WTC11 (cell line): ENCODE results near the gene DMD. TPM values are rescaled to one million over a fixed set of nuclear protein-coding genes. Genes with fewer than 3 reads are reported as not detected.

Experiments
- ATAC-seq: fragments of 200-7000 bp; cut with Tn5 transposase; 2 replicates; pipeline ENCODE4 v1.10.0; 2021; ENCODE audit warnings: mild to moderate bottlenecking, moderate library complexity
- CTCF ChIA-PET: fragments of 300-600 bp; sonication (Branson Sonifier 250); formaldehyde crosslinking; loops from one replicate; lab custom pipeline; 2021; ENCODE audit warnings: antibody characterized with exemption; lab: Charles Lee
- POLR2A ChIA-PET: fragments of 350-600 bp; sonication (Branson Sonifier 250); formaldehyde crosslinking; loops from one replicate; lab custom pipeline; 2021; ENCODE audit warnings: antibody characterized with exemption; lab: Charles Lee
- DNase-seq: peaks from one replicate; pipeline ENCODE4 v3.0.0; 2021; ENCODE audit warnings: low spot score
- H3K27ac Mint-ChIP-seq: 2 replicates; pipeline ENCODE4 v1.8.0; 2021; ENCODE audit warnings: mixed read lengths
- H3K27me3 Mint-ChIP-seq: 2 replicates; pipeline ENCODE4 v1.8.0; 2021; ENCODE audit warnings: low read depth, mild to moderate bottlenecking, moderate library complexity, mixed read lengths
- H3K36me3 Mint-ChIP-seq: 2 replicates; pipeline ENCODE4 v1.8.0; 2021; ENCODE audit warnings: mixed read lengths
- H3K4me1 Mint-ChIP-seq: 2 replicates; pipeline ENCODE4 v1.8.0; 2022; ENCODE audit warnings: mixed read lengths
- H3K4me3 Mint-ChIP-seq: 2 replicates; pipeline ENCODE4 v1.8.0; 2021; ENCODE audit warnings: mild to moderate bottlenecking, moderate library complexity, mixed read lengths
- H3K9me3 Mint-ChIP-seq: 2 replicates; pipeline ENCODE4 v1.8.0; 2021; ENCODE audit warnings: mixed read lengths
- EMX1 ChIP-seq: fragments of 250-450 bp; sonication (Bioruptor Pico); IDR thresholded peaks from 2 replicates; pipeline ENCODE4 v1.8.0; 2021; ENCODE audit warnings: mild to moderate bottlenecking
- ETV6 ChIP-seq: sonication (generic); formaldehyde crosslinking; IDR thresholded peaks from 2 replicates; pipeline ENCODE4 v1.8.1; 2022; ENCODE audit warnings: mild to moderate bottlenecking, missing genetic modification reagents
- FOXK1 ChIP-seq: sonication (generic); formaldehyde crosslinking; IDR thresholded peaks from 2 replicates; pipeline ENCODE4 v1.8.0; 2022; ENCODE audit warnings: mild to moderate bottlenecking, moderate library complexity, missing genetic modification reagents
- JAZF1 ChIP-seq: fragments of 250-450 bp; sonication (Bioruptor Pico); IDR thresholded peaks from 2 replicates; pipeline ENCODE4 v1.9.0; 2021; ENCODE audit warnings: moderate library complexity, mild to moderate bottlenecking, inconsistent platforms
- JUN ChIP-seq: sonication (generic); formaldehyde crosslinking; IDR thresholded peaks from 2 replicates; pipeline ENCODE4 v1.8.0; 2023; ENCODE audit warnings: mild to moderate bottlenecking, missing genetic modification reagents
- MXD4 ChIP-seq: fragments of 250-450 bp; sonication (Bioruptor Pico); IDR thresholded peaks from 2 replicates; pipeline ENCODE4 v1.8.0; 2021; ENCODE audit warnings: mild to moderate bottlenecking, moderate library complexity, borderline replicate concordance
- NR1H2 ChIP-seq: sonication (generic); formaldehyde crosslinking; IDR thresholded peaks from 2 replicates; pipeline ENCODE4 v1.9.0; 2021; ENCODE audit warnings: mild to moderate bottlenecking, moderate library complexity, missing genetic modification reagents
- NR2C2 ChIP-seq: sonication (generic); formaldehyde crosslinking; IDR thresholded peaks from 2 replicates; pipeline ENCODE4 v1.8.0; 2022; ENCODE audit warnings: mild to moderate bottlenecking, missing genetic modification reagents
- PRRX2 ChIP-seq: fragments of 250-450 bp; sonication (Bioruptor Pico); IDR thresholded peaks from 2 replicates; pipeline ENCODE4 v1.8.0; 2021; ENCODE audit warnings: mild to moderate bottlenecking
- RORB ChIP-seq: fragments of 250-450 bp; sonication (Bioruptor Pico); IDR thresholded peaks from 2 replicates; pipeline ENCODE4 v1.9.0; 2021; ENCODE audit warnings: mild to moderate bottlenecking
- SMAD3 ChIP-seq: sonication (generic); formaldehyde crosslinking; IDR thresholded peaks from 2 replicates; pipeline ENCODE4 v1.8.0; 2022; ENCODE audit warnings: missing genetic modification reagents, mild to moderate bottlenecking, borderline replicate concordance
- SOX15 ChIP-seq: fragments of 250-450 bp; sonication (Bioruptor Pico); IDR thresholded peaks from 2 replicates; pipeline ENCODE4 v1.9.0; 2021; ENCODE audit warnings: mild to moderate bottlenecking
- TEAD4 ChIP-seq: sonication (generic); formaldehyde crosslinking; IDR thresholded peaks from 2 replicates; pipeline ENCODE4 v1.8.0; 2022; ENCODE audit warnings: mild to moderate bottlenecking, missing genetic modification reagents
- ZBTB21 ChIP-seq: sonication (generic); formaldehyde crosslinking; IDR thresholded peaks from 2 replicates; pipeline ENCODE4 v1.8.1; 2023; ENCODE audit warnings: mild to moderate bottlenecking, missing genetic modification reagents, borderline replicate concordance
- ZNF671 ChIP-seq: fragments of 250-450 bp; sonication (Bioruptor Pico); IDR thresholded peaks from 2 replicates; pipeline ENCODE4 v1.8.0; 2021; ENCODE audit warnings: mild to moderate bottlenecking
- total RNA-seq: library from RNA; stranded (reverse); gene quantifications from 3 replicates; pipeline ENCODE4 v1.2.3, GENCODE V29; 2021
- TF ChIP-seq, protein P1 (sequence below): fragments of 250-450 bp; sonication (Bioruptor Pico); IDR thresholded peaks from 2 replicates; pipeline ENCODE4 v1.9.0; 2021; ENCODE audit warnings: mild to moderate bottlenecking, borderline replicate concordance
- TF ChIP-seq, protein P2 (sequence below): sonication (generic); formaldehyde crosslinking; IDR thresholded peaks from 2 replicates; pipeline ENCODE4 v1.8.0; 2022; ENCODE audit warnings: mild to moderate bottlenecking, missing genetic modification reagents
- TF ChIP-seq, protein P3 (sequence below): sonication (generic); formaldehyde crosslinking; IDR thresholded peaks from 2 replicates; pipeline ENCODE4 v1.8.1; 2023; ENCODE audit warnings: mild to moderate bottlenecking, missing genetic modification reagents
- TF ChIP-seq, protein P4 (sequence below): sonication (generic); formaldehyde crosslinking; conservative IDR thresholded peaks from 2 replicates; pipeline ENCODE4 v1.8.1; 2022; ENCODE audit warnings: mild to moderate bottlenecking, missing genetic modification reagents
- TF ChIP-seq, protein P5 (sequence below): sonication (generic); formaldehyde crosslinking; IDR thresholded peaks from 2 replicates; pipeline ENCODE4 v1.8.1; 2023; ENCODE audit warnings: mild to moderate bottlenecking, missing genetic modification reagents, moderate library complexity
- TF ChIP-seq, protein P6 (sequence below): sonication (generic); formaldehyde crosslinking; IDR thresholded peaks from 2 replicates; pipeline ENCODE4 v1.8.0; 2022; ENCODE audit warnings: mild to moderate bottlenecking, missing genetic modification reagents
- TF ChIP-seq, protein P7 (sequence below): sonication (generic); formaldehyde crosslinking; IDR thresholded peaks from 2 replicates; pipeline ENCODE4 v1.8.0; 2022; ENCODE audit warnings: missing genetic modification reagents

The DMD gene
- total RNA-seq, 1 experiment from 2014 or later, result 9.1 TPM

DNA sequence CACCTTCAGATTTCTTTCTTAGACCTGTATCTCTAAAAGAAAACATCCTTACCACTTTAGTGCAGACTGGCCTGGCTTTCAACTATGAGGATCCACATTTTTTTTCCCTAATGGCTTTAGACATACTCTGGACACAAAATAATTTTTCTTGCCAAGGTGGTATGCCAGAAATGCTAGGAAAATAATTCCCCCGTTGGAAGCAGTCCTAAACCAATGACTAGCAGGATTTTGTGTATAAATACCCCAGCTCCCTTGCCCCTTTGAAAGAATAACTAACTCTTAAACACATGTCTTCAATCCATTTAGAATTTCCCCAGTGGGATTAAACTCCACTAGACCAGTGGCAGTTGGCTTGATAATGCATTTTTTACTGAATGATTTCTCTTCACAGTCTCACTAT lies 1639.0 kb downstream of the DMD start:
- no peak overlapping the region for H3K4me3 Mint-ChIP-seq
- DNase-seq, result no peak
- ChIA-PET CTCF (no interaction called here), POLR2A (no interaction called here)
- H3K27ac Mint-ChIP-seq, result no peak overlapping the region
- H3K36me3 Mint-ChIP-seq, result no peaks in the 10 kb centered on the region
- ATAC-seq, result no peak
- no peaks in the 10 kb centered on the region for H3K27me3 Mint-ChIP-seq
- H3K9me3 Mint-ChIP-seq, result no peaks in the 10 kb centered on the region
- TF ChIP-seq ZBTB21 (CRISPR knock-in tag), result no peak
- TF ChIP-seq RORB, result no peak
- no peak for TF ChIP-seq PRRX2 (CRISPR knock-in tag)
- TF ChIP-seq ETV6 (CRISPR knock-in tag), result no peak
- peaks cover 7% of the 10 kb centered on the region for H3K4me1 Mint-ChIP-seq

DNA sequence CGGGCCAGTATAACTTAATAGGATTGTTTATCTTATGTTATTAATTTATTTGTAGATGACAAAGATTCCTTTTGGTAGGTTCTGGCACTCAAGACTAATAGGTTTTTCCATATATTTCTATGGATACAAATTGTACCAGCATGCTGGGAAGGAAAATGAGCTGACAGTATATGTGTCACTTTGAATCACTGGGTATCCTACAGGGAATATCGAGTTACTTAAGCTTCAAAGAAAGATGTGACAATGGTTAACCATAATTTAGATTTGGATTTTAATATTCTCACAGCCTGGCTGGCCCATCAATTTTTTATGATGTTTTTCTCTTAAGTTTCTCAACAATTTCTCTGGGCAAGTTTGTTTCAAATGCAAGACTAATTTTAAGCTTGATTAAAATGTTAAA lies 1640.7 kb downstream of the DMD start:
- DNase-seq (no peak), ATAC-seq (no peak)
- CTCF ChIA-PET, result no interaction called here
- Mint-ChIP-seq H3K9me3 (no peaks in the 10 kb centered on the region), H3K27ac (no peak overlapping the region), H3K27me3 (no peaks in the 10 kb centered on the region), H3K4me3 (no peak overlapping the region), H3K4me1 (peaks cover 7% of the 10 kb centered on the region), H3K36me3 (no peaks in the 10 kb centered on the region)
- TF ChIP-seq SOX15 (CRISPR knock-in tag) (no peak), MXD4 (CRISPR knock-in tag) (no peak), JUN (CRISPR knock-in tag) (no peak), TEAD4 (CRISPR knock-in tag) (no peak), ZNF671 (CRISPR knock-in tag) (no peak)
- TF ChIP-seq, protein P1, sequence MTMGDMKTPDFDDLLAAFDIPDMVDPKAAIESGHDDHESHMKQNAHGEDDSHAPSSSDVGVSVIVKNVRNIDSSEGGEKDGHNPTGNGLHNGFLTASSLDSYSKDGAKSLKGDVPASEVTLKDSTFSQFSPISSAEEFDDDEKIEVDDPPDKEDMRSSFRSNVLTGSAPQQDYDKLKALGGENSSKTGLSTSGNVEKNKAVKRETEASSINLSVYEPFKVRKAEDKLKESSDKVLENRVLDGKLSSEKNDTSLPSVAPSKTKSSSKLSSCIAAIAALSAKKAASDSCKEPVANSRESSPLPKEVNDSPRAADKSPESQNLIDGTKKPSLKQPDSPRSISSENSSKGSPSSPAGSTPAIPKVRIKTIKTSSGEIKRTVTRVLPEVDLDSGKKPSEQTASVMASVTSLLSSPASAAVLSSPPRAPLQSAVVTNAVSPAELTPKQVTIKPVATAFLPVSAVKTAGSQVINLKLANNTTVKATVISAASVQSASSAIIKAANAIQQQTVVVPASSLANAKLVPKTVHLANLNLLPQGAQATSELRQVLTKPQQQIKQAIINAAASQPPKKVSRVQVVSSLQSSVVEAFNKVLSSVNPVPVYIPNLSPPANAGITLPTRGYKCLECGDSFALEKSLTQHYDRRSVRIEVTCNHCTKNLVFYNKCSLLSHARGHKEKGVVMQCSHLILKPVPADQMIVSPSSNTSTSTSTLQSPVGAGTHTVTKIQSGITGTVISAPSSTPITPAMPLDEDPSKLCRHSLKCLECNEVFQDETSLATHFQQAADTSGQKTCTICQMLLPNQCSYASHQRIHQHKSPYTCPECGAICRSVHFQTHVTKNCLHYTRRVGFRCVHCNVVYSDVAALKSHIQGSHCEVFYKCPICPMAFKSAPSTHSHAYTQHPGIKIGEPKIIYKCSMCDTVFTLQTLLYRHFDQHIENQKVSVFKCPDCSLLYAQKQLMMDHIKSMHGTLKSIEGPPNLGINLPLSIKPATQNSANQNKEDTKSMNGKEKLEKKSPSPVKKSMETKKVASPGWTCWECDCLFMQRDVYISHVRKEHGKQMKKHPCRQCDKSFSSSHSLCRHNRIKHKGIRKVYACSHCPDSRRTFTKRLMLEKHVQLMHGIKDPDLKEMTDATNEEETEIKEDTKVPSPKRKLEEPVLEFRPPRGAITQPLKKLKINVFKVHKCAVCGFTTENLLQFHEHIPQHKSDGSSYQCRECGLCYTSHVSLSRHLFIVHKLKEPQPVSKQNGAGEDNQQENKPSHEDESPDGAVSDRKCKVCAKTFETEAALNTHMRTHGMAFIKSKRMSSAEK (CRISPR knock-in tag), result no peak
- TF ChIP-seq, protein P2, sequence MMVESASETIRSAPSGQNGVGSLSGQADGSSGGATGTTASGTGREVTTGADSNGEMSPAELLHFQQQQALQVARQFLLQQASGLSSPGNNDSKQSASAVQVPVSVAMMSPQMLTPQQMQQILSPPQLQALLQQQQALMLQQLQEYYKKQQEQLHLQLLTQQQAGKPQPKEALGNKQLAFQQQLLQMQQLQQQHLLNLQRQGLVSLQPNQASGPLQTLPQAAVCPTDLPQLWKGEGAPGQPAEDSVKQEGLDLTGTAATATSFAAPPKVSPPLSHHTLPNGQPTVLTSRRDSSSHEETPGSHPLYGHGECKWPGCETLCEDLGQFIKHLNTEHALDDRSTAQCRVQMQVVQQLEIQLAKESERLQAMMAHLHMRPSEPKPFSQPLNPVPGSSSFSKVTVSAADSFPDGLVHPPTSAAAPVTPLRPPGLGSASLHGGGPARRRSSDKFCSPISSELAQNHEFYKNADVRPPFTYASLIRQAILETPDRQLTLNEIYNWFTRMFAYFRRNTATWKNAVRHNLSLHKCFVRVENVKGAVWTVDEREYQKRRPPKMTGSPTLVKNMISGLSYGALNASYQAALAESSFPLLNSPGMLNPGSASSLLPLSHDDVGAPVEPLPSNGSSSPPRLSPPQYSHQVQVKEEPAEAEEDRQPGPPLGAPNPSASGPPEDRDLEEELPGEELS (CRISPR knock-in tag), result no peak
- TF ChIP-seq, protein P3, sequence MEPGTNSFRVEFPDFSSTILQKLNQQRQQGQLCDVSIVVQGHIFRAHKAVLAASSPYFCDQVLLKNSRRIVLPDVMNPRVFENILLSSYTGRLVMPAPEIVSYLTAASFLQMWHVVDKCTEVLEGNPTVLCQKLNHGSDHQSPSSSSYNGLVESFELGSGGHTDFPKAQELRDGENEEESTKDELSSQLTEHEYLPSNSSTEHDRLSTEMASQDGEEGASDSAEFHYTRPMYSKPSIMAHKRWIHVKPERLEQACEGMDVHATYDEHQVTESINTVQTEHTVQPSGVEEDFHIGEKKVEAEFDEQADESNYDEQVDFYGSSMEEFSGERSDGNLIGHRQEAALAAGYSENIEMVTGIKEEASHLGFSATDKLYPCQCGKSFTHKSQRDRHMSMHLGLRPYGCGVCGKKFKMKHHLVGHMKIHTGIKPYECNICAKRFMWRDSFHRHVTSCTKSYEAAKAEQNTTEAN, result no peak
- TF ChIP-seq, protein P4, sequence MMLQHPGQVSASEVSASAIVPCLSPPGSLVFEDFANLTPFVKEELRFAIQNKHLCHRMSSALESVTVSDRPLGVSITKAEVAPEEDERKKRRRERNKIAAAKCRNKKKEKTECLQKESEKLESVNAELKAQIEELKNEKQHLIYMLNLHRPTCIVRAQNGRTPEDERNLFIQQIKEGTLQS (CRISPR knock-in tag), result no peak
- POLR2A ChIA-PET, result no interaction called here

DNA sequence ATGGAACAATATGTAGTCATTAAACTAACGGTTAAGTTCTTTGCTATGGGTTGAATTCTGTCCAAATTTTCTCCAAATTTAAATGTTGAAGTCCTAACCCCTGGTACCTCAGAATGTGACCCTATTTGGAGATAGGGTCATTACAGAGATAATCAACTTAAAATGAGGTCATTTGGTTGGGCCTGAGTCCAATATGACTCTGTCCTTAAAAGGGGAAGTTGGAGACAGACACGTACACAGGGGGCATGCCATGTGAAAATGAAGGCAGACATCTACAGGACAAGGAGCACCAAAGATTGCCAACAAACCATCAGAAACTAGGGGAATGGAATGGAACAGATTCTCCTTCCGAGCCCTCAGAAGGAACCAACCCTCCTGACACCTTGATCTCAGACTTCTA lies 1647.6 kb downstream of the DMD start:
- Mint-ChIP-seq H3K36me3 (no peaks in the 10 kb centered on the region; the same call in 1 of the 2 replicates), H3K4me3 (no peak overlapping the region), H3K4me1 (no peaks in the 10 kb centered on the region), H3K27ac (no peak overlapping the region), H3K27me3 (no peaks in the 10 kb centered on the region), H3K9me3 (peaks cover 5% of the 10 kb centered on the region)
- POLR2A ChIA-PET, result no interaction called here
- CTCF ChIA-PET, result no interaction called here
- no peak for DNase-seq
- no peak for ATAC-seq
- TF ChIP-seq JAZF1 (CRISPR knock-in tag) (no peak), SMAD3 (CRISPR knock-in tag) (no peak), EMX1 (CRISPR knock-in tag) (no peak), NR2C2 (no peak), FOXK1 (no peak), JUN (CRISPR knock-in tag) (no peak), NR1H2 (CRISPR knock-in tag) (no peak), ETV6 (CRISPR knock-in tag) (no peak)
- TF ChIP-seq, protein P5, sequence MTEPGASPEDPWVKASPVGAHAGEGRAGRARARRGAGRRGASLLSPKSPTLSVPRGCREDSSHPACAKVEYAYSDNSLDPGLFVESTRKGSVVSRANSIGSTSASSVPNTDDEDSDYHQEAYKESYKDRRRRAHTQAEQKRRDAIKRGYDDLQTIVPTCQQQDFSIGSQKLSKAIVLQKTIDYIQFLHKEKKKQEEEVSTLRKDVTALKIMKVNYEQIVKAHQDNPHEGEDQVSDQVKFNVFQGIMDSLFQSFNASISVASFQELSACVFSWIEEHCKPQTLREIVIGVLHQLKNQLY (CRISPR knock-in tag), result no peak
- TF ChIP-seq, protein P6, sequence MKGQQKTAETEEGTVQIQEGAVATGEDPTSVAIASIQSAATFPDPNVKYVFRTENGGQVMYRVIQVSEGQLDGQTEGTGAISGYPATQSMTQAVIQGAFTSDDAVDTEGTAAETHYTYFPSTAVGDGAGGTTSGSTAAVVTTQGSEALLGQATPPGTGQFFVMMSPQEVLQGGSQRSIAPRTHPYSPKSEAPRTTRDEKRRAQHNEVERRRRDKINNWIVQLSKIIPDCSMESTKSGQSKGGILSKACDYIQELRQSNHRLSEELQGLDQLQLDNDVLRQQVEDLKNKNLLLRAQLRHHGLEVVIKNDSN (CRISPR knock-in tag), result no peak
- TF ChIP-seq, protein P7, sequence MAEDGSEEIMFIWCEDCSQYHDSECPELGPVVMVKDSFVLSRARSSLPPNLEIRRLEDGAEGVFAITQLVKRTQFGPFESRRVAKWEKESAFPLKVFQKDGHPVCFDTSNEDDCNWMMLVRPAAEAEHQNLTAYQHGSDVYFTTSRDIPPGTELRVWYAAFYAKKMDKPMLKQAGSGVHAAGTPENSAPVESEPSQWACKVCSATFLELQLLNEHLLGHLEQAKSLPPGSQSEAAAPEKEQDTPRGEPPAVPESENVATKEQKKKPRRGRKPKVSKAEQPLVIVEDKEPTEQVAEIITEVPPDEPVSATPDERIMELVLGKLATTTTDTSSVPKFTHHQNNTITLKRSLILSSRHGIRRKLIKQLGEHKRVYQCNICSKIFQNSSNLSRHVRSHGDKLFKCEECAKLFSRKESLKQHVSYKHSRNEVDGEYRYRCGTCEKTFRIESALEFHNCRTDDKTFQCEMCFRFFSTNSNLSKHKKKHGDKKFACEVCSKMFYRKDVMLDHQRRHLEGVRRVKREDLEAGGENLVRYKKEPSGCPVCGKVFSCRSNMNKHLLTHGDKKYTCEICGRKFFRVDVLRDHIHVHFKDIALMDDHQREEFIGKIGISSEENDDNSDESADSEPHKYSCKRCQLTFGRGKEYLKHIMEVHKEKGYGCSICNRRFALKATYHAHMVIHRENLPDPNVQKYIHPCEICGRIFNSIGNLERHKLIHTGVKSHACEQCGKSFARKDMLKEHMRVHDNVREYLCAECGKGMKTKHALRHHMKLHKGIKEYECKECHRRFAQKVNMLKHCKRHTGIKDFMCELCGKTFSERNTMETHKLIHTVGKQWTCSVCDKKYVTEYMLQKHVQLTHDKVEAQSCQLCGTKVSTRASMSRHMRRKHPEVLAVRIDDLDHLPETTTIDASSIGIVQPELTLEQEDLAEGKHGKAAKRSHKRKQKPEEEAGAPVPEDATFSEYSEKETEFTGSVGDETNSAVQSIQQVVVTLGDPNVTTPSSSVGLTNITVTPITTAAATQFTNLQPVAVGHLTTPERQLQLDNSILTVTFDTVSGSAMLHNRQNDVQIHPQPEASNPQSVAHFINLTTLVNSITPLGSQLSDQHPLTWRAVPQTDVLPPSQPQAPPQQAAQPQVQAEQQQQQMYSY, result no peak
